ENCODE data around the gene FAM210B. TPM values are rescaled to one million over a fixed set of nuclear protein-coding genes. Genes with fewer than 3 reads are reported as not detected.

FAM210B gene
- total RNA-seq, 4 donors from 2014 or later = 29.2 to 58.6 (median 39.3) TPM

DNA sequence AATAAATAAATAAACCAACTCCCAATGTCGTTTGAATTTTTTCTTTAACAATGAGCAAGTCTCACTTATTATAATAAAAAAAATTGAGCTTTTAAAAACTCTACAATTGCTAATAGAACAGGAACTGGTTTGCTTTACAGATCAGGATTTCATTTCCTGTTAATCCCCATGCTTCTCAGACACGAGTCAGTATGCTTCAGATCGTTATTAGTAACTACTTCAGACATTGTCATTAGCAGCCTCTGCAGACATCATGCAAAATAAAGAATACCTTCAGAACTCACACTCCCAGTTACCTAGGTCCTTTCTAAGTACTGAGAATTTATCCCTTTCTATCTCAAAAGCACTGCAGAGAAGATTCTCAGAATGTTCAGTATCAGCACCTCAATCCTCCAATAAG lies 10.0 kb upstream of the FAM210B start:
- DNase-seq (ENCODE audit: low spot score) = no peak
- TF ChIP-seq, protein P1, sequence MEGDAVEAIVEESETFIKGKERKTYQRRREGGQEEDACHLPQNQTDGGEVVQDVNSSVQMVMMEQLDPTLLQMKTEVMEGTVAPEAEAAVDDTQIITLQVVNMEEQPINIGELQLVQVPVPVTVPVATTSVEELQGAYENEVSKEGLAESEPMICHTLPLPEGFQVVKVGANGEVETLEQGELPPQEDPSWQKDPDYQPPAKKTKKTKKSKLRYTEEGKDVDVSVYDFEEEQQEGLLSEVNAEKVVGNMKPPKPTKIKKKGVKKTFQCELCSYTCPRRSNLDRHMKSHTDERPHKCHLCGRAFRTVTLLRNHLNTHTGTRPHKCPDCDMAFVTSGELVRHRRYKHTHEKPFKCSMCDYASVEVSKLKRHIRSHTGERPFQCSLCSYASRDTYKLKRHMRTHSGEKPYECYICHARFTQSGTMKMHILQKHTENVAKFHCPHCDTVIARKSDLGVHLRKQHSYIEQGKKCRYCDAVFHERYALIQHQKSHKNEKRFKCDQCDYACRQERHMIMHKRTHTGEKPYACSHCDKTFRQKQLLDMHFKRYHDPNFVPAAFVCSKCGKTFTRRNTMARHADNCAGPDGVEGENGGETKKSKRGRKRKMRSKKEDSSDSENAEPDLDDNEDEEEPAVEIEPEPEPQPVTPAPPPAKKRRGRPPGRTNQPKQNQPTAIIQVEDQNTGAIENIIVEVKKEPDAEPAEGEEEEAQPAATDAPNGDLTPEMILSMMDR (IDR thresholded peaks at IDR 0.05) = no peak
- no peak for ATAC-seq (ENCODE audit: low FRiP score)

DNA sequence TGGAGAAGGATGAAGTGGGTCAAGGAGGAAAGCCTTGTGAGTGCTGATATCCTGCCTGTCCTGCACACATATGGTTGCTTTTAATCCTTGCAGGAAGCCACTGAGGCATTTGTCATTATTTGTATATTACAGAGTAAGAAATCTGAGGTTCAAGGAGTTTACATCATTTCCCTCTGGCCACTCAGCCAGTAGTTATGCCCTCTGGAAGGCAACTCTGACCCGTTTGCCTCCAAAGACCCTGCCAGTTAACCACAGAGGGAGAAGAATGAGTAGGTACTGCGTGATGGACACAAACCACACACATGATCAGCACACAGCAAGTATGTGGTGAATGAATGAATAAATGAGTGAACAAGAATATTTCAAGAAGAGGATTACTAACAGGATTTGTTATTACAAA lies 7.9 kb upstream of the FAM210B start:
- DNase-seq (ENCODE audit: low spot score) (no peak), ATAC-seq (ENCODE audit: low FRiP score) (no peak)
- TF ChIP-seq, protein P1 (IDR thresholded peaks at IDR 0.05) = no peak

DNA sequence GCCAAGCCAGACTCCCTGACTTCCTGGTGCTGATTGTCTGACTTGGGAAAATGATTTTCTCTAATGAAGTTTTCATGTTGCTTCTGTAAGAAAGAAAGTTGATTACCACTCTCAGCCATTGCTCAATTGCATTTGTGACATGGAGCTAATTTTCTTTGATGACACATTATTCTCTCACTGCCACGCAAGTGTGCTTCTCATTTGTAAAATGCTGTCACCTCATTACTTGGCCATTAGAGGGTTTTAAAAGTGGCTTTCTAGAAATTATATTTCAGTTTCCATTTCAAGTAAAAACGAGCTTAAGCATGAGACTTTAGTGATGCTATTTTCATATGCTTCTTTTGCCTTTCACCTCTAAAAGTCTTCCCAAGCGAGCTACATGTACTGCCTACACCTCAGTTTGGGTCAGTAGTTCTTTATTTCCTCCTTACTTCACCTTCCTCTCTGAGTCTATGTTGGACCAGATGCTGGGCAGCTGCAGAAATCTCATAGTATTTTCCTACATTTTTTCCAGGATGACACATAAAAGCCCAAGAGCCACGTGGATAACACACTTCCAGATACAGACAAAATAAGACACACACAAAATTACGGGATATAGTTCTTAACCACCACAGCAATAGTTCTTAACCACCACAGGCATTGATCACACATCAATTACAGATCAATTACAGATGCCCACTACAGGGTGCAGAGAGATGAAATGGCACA lies 6.3 kb upstream of the FAM210B start:
- DNase-seq (ENCODE audit: low spot score) = no peak
- no peak for ATAC-seq (ENCODE audit: low FRiP score)
- TF ChIP-seq, protein P1 (IDR thresholded peaks at IDR 0.05) = no peak

DNA sequence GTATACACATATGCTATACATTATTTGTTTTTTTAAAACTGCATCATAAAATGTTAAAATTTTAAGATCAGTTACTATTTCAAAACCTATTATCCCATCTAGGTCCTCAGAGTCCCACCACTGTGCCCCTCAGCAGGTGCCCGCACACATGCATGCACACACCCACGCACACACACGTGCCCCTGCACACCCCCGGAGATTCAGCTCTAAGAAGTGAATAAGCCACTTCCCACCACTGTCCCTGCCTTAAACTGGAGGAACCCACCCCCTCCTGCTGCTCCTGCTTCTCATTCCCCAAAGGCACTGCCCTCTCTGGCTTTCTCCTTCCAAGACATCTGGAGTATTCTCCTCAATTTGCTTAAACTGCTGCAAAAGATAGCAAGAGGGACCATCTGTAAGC lies 5.4 kb upstream of the FAM210B start:
- ATAC-seq (ENCODE audit: low FRiP score) = no peak
- DNase-seq (ENCODE audit: low spot score) = no peak
- TF ChIP-seq, protein P1 (IDR thresholded peaks at IDR 0.05) = no peak

DNA sequence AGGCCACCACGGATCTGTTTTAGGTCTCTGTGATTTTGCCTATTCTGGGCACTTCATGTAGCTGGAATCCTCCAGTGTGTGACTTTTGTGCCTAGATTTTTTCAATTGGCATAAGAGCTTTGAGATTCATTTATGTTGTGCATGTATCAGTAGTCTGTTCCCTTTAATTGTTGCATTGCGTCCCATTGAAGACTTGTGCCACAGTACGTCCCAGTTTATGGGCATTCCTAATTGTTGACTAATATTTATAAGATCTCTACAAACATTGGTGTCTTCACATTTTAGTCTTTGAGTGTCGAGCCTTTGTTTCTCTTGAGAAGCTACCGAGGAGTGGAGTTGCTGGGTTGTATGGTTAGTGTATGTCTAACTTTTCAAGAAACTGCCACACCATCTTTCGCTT lies 704 bp upstream of the FAM210B start:
- no peak for ATAC-seq (ENCODE audit: low FRiP score)
- TF ChIP-seq, protein P1 (IDR thresholded peaks at IDR 0.05) = no peak
- DNase-seq (ENCODE audit: low spot score) = no peak

DNA sequence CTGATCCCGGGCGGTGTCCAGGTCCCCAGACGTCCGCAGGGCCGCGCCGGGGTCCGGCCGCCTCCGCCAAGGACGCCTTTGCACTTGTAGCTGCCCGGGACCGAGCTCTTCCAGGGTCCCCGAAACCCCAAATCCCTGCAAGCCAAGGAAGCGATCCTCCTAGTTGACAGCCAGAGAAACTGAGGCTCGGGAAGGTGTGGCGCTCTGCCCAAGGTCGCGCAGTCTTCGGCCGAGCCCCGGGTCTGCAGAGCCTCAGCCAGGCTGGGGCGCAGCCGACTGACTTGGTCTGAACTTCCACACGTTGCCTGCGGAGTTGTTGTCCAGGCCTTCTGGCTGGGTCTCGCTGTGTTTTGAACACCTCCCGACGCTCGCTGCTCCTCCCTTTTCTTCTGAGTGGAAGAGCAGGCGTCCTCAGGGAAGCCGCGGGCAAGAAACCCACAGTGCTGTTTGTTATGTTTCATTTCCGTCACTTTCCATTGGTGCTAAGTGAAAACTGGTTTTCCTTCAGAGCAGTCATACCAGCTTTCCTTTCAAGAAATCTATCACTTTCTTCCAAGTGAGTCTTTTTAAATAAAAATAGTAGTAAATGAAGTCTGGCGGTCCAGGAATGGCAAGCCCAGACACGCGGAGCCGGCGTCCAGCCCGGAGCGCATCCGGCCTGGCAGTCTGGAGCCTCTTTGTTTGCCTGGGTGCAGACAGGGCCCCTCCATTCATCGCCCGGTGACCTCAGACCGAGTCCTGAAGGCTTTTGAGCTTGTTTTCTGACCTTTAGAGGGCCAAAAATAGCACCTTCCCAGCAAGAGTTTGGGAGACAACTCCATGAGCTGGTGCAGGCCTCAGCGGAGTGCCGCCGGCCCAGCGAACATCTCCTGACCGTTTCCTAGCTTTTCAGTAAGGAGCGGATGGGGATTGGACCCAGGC lies 698 bp downstream of the FAM210B start:
- DNase-seq (ENCODE audit: low spot score) (no peak), ATAC-seq (ENCODE audit: low FRiP score) (peak; percentile 60)
- TF ChIP-seq, protein P1 (IDR thresholded peaks at IDR 0.05) = no peak

All from omental fat pad (tissue), 4 donors.